Measurements from ENCODE around the gene NRARP.

- no peak for TF ChIP-seq CTCF (conservative IDR thresholded peaks at IDR 0.05; ENCODE audit: low read depth, low read length)
- no peak for TF ChIP-seq EZH2 (IDR thresholded peaks at IDR 0.05; ENCODE audit: borderline replicate concordance, low read depth, low read length, poor library complexity, severe bottlenecking)
These were observed 47.2 kb downstream of the NRARP start, which contains the start of gene NELFB for GRCh38 chr9:137254624-137255447.
